ENCODE data around the gene AP1S3.
"Not testable (repeated sequence)": the region's sequence is repeated elsewhere in the genome, so short reads cannot be mapped to it uniquely, and the experiment has no call there.

Gene AP1S3

DNA sequence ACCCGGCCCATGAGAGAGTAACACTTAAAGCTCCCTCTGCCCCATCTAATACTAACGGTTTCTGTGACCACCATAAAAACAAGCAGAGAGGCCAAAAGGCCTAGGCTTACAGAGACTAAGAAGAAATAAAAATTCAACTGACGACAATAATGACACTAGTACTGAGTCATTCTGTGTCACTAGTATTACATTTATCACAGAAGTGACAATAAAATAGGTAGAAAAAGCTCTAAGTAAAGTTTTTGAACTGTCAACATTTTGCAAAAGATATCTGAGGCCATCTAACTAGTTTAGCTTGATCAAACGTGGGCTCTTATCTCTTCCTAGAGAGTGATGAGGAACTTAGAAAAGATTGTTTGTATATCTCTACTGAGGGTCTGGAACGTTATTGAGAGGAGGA is 35.6 kb downstream of the AP1S3 start:
- DNase-seq (ENCODE audit: low spot score), result no peak

DNA sequence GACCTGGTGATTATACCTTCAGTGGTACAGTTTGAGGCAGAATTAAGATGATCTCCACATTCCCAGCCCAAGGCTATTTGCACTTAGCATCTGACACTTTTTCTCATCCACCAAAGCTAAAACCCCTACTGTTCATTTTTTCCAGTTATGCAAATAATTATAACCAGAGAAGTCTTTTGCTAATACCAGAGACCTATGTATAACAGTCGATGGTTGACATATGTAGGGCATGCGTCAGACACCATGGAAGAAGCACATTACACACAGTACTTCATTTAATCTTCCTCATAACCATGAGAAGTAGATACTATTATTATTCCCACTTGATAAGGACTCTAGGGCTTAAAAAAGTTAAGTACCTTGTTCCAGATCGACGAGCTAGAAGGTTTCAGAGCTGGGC is 36.5 kb downstream of the AP1S3 start:
- DNase-seq (ENCODE audit: low spot score), result no peak

DNA sequence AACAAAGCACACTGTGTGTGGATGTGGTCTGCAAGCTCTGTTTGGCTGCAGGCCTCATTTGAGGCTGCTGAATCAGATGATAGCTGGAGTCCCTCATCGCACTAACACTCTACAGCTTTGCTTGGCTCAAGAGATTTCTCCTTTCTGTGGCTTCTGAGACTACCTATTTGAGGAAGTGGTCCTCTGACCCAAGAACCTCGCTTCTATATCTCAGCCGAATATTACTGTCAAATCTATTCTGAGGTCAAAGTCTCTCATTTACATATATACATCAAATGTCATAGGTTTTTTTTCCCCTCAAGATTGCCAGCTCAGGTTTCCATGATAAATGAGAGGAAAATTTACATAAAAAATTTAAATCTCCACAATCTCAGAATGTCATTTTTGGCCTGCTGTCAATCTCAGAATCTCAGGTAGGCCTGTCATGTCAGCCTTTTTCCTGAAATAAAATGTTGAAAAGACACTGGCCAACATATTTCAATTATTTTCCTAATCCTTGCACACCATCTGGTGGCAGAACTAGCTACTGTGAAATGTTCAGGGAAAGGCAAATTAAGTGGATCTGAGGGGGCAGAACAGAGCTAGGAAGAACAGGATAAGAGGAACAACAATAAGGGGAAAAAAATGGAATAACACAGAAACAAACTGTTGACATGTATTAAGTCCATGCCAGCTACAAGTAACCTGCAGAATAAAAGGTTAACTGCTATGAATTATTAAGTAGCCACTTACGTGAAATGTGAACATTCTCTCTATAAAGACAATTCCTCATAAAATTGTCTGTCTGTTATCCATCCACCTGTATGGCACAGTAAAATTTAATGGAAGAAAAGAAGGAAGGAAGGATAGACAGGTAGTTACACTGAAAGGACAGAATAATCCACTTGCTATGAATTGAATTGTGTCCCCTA is 39.3 kb downstream of the AP1S3 start:
- no peak for DNase-seq (ENCODE audit: low spot score)

DNA sequence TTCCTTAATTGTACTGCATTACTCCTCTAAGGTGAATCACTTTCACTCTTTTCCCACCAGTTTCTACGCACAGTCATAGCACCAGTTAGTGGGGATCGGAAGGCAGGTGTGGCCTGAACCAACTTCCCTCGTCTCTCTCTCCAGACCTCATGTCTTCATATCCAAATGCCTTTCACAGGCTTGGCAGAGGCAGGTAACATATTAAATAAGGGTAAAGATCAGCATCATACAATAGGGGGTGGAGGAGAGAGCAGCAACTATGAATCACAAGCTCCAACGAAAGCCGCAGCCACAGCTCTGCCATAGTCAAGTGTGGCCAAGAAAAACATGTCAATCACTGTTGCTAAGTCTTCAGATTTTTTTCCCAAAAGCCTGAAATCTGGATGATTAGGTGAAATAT is 40.3 kb downstream of the AP1S3 start:
- no peak for DNase-seq (ENCODE audit: low spot score)

- no peak for DNase-seq (ENCODE audit: low spot score)
Observed at GRCh38 chr2:223789423-223789822, 48.0 kb downstream of the AP1S3 start.

GRCh38 chr2:223788826-223789225 is 48.6 kb downstream of the AP1S3 start:
- DNase-seq (ENCODE audit: low spot score), result no peak

DNA sequence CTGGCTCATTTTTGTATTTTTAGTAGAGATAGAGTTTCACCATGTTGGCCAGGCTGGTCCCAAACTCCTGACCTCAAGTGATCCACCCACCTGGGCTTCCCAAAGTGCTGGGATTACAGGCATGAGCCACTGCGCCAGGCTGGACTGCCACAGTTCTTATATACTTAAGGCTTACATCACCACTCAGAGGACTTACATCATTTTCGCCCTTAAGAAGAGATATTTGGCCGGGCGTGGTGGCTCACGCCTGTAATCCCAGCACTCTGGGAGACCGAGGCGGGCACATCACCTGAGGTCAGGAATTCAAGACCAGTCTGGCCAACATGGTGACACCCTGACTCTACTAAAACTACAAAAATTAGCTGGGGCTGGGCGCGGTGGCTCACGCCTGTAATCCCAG is 49.3 kb downstream of the AP1S3 start:
- not testable (repeated sequence) for DNase-seq (ENCODE audit: low spot score)

DNA sequence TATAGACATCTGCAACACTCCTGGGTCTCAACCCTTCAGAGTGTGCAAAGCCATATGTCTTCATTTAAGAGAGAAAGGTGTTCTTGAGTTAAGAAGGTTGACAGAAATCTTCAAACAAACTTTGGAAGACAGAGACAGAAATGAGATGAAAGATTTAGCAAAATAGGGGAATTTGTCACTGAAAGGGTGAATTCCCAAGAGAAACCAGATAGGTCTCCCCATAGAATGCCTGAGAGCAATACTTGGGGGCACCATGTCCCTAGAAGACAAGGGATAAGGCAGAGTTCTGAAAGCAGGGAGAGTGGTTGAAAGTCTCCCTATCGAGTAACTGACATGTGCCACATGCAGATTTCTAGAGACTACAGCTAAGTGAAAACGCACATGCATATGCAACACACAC is 50.0 kb downstream of the AP1S3 start:
- no peak for DNase-seq (ENCODE audit: low spot score)

DNA sequence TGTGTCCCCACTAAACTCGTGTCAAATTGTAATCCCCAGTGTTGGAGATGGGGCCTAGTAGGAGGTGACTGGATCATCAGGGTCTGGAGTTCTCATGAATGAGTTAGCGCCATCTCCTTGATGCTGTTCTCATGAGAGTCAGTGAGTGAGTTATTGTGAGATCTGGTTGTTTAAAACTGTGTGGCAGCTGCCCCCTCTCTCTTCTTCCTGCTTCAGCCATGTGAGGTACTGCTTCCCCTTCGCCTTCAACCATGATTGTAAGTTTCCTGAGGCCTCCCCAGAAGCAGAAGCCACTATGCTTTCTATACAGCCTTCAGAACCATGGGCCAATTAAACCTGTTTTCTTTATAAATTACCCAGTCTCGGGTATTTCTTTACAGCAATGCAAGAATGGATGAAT is 50.4 kb downstream of the AP1S3 start:
- no peak for DNase-seq (ENCODE audit: low spot score)

GRCh38 chr2:223786236-223786635 is 51.1 kb downstream of the AP1S3 start:
- no peak for DNase-seq (ENCODE audit: low spot score)

GRCh38 chr2:223784221-223784772 is 53.1 kb downstream of the AP1S3 start:
- DNase-seq (ENCODE audit: low spot score), result no peak

- DNase-seq (ENCODE audit: low spot score), result no peak
Observed at GRCh38 chr2:223782629-223783028, 54.8 kb downstream of the AP1S3 start.

- no peak for DNase-seq (ENCODE audit: low spot score)
Observed at GRCh38 chr2:223781560-223781959, 55.8 kb downstream of the AP1S3 start.

DNA sequence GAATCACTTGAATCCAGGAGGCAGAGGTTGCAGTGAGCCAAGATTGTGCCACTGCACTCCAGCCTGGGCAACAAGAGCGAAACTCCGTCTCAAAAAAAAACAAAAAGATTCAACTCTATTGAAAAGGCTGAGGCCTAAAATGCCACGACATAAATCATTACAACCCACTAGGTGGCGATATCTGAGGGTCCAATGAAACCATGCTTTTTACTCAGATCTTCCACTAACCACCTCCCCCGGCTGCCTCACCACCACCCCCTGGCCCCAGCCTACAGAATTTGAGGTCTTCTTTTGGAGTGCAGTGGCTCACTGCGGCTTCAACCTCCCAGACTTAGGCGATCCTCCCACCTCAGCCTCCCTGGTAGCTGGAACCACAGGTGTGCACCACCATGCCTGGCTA is 57.5 kb downstream of the AP1S3 start:
- DNase-seq (ENCODE audit: low spot score), result no peak

DNA sequence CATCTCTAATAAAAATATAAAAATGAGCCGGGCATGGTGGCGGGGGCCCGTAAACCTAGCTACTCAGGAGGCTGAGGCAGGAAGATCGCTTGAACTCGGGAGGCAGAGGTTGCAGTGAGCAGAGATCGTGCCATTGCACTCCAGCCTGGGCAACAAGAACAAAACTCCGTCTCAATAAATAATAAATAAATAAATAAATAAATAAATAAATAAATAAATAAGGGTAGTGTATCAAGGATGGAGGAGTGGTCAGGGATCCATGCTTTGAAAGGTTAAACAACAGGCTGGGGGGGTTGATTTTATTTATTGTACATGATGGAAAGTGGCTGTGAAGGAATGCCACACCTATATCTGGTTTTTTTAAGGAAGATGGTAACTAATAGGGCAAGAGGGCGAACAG is 63.2 kb downstream of the AP1S3 start:
- no peak for DNase-seq (ENCODE audit: low spot score)

DNA sequence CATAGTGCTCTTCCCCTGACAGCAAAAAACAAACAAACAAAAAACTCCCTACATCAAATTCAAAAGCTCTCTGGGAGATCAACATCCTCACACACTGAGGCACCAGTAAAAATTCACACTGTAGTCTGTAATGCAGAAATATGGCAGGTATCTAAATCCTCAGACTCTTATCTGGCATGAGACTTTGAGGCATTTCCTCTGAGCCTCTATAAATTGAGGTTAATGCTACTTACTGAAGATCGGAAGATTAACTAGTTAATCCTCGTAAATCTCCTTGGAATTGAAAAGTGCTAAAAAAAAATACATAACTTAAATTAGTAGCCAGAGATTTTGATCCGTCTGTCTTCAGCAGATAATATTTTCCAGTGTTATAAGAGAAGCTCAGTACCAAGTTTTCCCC is 65.0 kb downstream of the AP1S3 start:
- DNase-seq (ENCODE audit: low spot score), result no peak

DNA sequence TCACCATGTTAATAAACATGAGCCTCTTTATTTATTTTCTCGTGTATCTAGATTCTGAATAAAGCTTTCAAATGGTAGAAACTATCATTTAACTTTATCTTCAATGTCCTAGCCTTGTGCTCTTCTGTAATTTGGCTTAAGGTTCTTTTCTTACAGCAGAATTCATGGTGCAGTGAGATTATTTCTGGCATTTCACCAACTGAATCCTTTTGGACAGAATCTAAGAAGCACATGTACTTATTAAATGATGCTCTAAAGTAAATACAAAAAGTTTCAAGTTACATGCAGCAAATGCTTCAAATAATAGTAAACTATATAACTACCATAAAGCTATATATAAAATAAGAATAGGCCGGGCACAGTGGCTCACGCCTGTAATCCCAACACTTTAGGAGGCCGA is 65.9 kb downstream of the AP1S3 start:
- no peak for DNase-seq (ENCODE audit: low spot score)

GRCh38 chr2:223768179-223768578 is 69.2 kb downstream of the AP1S3 start:
- DNase-seq (ENCODE audit: low spot score), result no peak

DNA sequence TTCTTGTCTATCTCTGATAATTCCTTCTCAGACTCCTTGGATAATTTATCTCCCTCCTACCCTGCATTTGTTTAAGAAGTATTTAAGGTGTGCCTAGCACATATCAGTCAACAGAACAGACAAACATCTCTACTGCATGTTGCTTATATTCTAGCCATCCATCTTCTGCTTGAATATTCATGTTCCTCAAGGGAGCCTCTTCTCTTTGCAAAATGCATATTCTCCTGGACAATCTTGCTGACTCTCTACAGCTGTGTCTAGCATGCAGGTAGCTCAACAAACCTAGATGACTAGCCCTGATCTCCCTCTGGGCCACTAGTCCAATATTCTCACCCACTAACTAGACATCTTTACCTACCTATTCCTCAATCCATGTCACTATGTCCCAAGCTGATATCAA is 70.0 kb downstream of the AP1S3 start:
- DNase-seq (ENCODE audit: low spot score), result no peak

GRCh38 chr2:223765221-223765785 is 72.1 kb downstream of the AP1S3 start:
- no peak for DNase-seq (ENCODE audit: low spot score)

DNA sequence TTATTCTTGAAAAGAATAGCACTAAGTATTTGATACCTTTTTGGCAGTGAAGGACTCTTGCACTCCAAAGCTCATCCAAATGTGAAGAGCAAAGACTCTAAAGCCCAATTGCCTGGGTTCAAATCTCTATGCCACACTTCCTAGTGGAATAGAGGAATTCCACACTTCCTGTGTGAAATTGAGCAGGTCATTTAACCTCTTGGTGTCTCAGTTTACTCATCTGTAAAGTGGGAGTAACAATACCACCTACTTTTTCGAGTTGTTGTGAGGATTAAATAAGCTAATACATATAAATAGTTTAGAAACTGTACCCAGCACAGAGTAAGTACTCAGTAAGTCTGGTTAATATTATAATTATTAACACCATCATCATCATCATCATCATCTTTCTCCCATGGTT is 72.6 kb downstream of the AP1S3 start:
- no peak for DNase-seq (ENCODE audit: low spot score)

DNA sequence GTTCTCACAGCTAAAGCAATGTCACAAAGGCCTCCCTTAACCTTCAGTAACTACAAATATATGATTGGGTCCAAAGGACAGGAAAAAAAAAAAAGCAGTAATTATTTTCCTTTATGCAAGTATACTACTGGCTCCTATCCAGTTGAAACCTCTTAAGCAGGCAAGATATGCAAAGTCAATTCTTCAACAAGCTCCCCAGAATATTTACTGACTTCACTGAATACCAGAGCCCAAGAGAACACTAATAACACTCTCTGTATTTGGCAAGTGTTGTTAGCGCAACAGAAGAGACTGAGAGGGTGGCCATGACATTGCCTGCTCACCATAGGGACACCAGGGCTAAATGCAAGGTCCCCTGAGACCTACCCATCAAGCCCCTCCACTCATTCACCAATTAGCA is 74.5 kb downstream of the AP1S3 start:
- no peak for DNase-seq (ENCODE audit: low spot score)

GRCh38 chr2:223761746-223762145 is 75.6 kb downstream of the AP1S3 start:
- not testable (repeated sequence) for DNase-seq (ENCODE audit: low spot score)

All from hematopoietic multipotent progenitor cell treated with erythropoietin and hydrocortisone succinate and interleukin-3 and kit ligand, for 17 days (in vitro differentiated cells).